HepG2 (cell line): Measurements from ENCODE around the gene PRR14. TPM values are rescaled to one million over a fixed set of nuclear protein-coding genes. Genes with fewer than 3 reads are reported as not detected.
A peak's percentile ranks its signal among the peaks of the same experiment; 100 is the strongest.

Source experiments
- AKAP8 ChIP-seq: sonication (generic); formaldehyde crosslinking; IDR thresholded peaks from 2 replicates; pipeline ENCODE4 v1.5.1; 2020; ENCODE audit warnings: mild to moderate bottlenecking, missing genetic modification reagents
- ARHGAP35 ChIP-seq: sonication (generic); formaldehyde crosslinking; IDR thresholded peaks from 2 replicates; pipeline ENCODE4 v1.9.0; 2022; ENCODE audit warnings: mild to moderate bottlenecking, inconsistent platforms, moderate library complexity, missing genetic modification reagents, borderline replicate concordance
- BHLHE40 ChIP-seq: IDR thresholded peaks from 2 replicates; pipeline ENCODE4 v1.6.1; 2011; ENCODE audit warnings: low read length, improper control_type of control experiment
- CBFB ChIP-seq: sonication (generic); formaldehyde crosslinking; IDR thresholded peaks from 2 replicates; pipeline ENCODE4 v1.4.0; 2020; ENCODE audit warnings: missing genetic modification reagents
- CENPT ChIP-seq: sonication (generic); formaldehyde crosslinking; IDR thresholded peaks from 2 replicates; pipeline ENCODE4 v1.8.0; 2022; ENCODE audit warnings: low read depth, mild to moderate bottlenecking, moderate library complexity, missing genetic modification reagents
- DR1 ChIP-seq: sonication (generic); formaldehyde crosslinking; IDR thresholded peaks from 2 replicates; pipeline ENCODE4 v1.8.0; 2021; ENCODE audit warnings: mild to moderate bottlenecking, missing genetic modification reagents, inconsistent platforms
- ETS1 ChIP-seq: sonication (generic); formaldehyde crosslinking; IDR thresholded peaks from 2 replicates; pipeline ENCODE4 v1.4.0; 2020; ENCODE audit warnings: missing genetic modification reagents
- HDAC1 ChIP-seq: sonication (generic); formaldehyde crosslinking; IDR thresholded peaks from 2 replicates; pipeline ENCODE4 v1.5.1; 2020; ENCODE audit warnings: mild to moderate bottlenecking, missing genetic modification reagents
- HNF4G ChIP-seq, 2 experiments: sonication (generic) in 1 of 2; formaldehyde crosslinking in 1 of 2; IDR thresholded peaks; 2 replicates each; pipeline versions ENCODE4 v1.4.0 to v1.6.1; 2011 to 2020; ENCODE audit warnings: borderline replicate concordance in 2 of 2, low read depth in 2 of 2, mild to moderate bottlenecking in 2 of 2, low read length in 1 of 2, missing genetic modification reagents in 1 of 2, moderate library complexity in 1 of 2
- IRF2 ChIP-seq: IDR thresholded peaks from 2 replicates; pipeline ENCODE4 v1.6.1; 2018; ENCODE audit warnings: missing genetic modification reagents, missing compliant biosample characterization
- JUN ChIP-seq: sonication (generic); formaldehyde crosslinking; IDR thresholded peaks from 2 replicates; pipeline ENCODE4 v1.4.0; 2020; ENCODE audit warnings: mild to moderate bottlenecking, missing genetic modification reagents
- KDM5B ChIP-seq: sonication (generic); formaldehyde crosslinking; IDR thresholded peaks from 2 replicates; pipeline ENCODE4 v1.4.0; 2020; ENCODE audit warnings: missing genetic modification reagents, mild to moderate bottlenecking, borderline replicate concordance
- NKX3-1 ChIP-seq: sonication (generic); formaldehyde crosslinking; IDR thresholded peaks from 2 replicates; pipeline ENCODE4 v1.5.0; 2020; ENCODE audit warnings: missing genetic modification reagents
- PAX8 ChIP-seq: sonication (generic); formaldehyde crosslinking; IDR thresholded peaks from 2 replicates; pipeline ENCODE4 v1.8.0; 2022; ENCODE audit warnings: mild to moderate bottlenecking, missing genetic modification reagents, borderline replicate concordance
- RARA ChIP-seq: IDR thresholded peaks from 2 replicates; pipeline ENCODE4 v1.6.1; 2016; ENCODE audit warnings: missing genetic modification reagents, missing compliant biosample characterization
- RARG ChIP-seq: sonication (generic); formaldehyde crosslinking; IDR thresholded peaks from 2 replicates; pipeline ENCODE4 v1.4.0; 2020; ENCODE audit warnings: low read depth, mild to moderate bottlenecking, missing genetic modification reagents
- SP2 ChIP-seq: sonication (generic); formaldehyde crosslinking; IDR thresholded peaks from 2 replicates; pipeline ENCODE4 v1.5.1; 2020; ENCODE audit warnings: mild to moderate bottlenecking, missing genetic modification reagents
- TSC22D2 ChIP-seq: sonication (generic); formaldehyde crosslinking; IDR thresholded peaks from 2 replicates; pipeline ENCODE4 v1.5.1; 2020; ENCODE audit warnings: missing genetic modification reagents, mild to moderate bottlenecking, borderline replicate concordance
- ZFP91 ChIP-seq: sonication (generic); formaldehyde crosslinking; IDR thresholded peaks from 2 replicates; pipeline ENCODE4 v1.9.0; 2022; ENCODE audit warnings: missing genetic modification reagents, mild to moderate bottlenecking, borderline replicate concordance
- ZNF256 ChIP-seq: sonication (generic); formaldehyde crosslinking; conservative IDR thresholded peaks from 2 replicates; pipeline ENCODE4 v1.4.0; 2020; ENCODE audit warnings: missing genetic modification reagents
- ZNF382 ChIP-seq: sonication (generic); formaldehyde crosslinking; IDR thresholded peaks from 2 replicates; pipeline ENCODE4 v1.5.0; 2020; ENCODE audit warnings: missing genetic modification reagents, mild to moderate bottlenecking, borderline replicate concordance
- ZNF431 ChIP-seq: sonication (generic); formaldehyde crosslinking; IDR thresholded peaks from 2 replicates; pipeline ENCODE4 v1.9.0; 2022; ENCODE audit warnings: missing genetic modification reagents, low read depth, mild to moderate bottlenecking, borderline replicate concordance
- ZNF775 ChIP-seq: sonication (generic); formaldehyde crosslinking; IDR thresholded peaks from 2 replicates; pipeline ENCODE4 v1.4.0; 2020; ENCODE audit warnings: missing genetic modification reagents, mild to moderate bottlenecking, moderate library complexity, borderline replicate concordance
- polyA plus RNA-seq, 8 experiments: library from polyadenylated mRNA; depleted of rRNA in 3 of 8; stranded (reverse) in 7 of 8; unstranded in 1 of 8; fragments of >200 nt; fragmentation: Illumina TruSeq in 4 of 8; extraction: Trizol in 4 of 8; gene quantifications; 2 replicates each; pipeline versions ENCODE4 v1.2.1 to v1.2.3, GENCODE V29; 2011 to 2016; ENCODE audit warnings: low read depth in 4 of 8, missing spikeins in 1 of 8, mixed read lengths in 1 of 8; ENCODE audit not compliant: insufficient read depth in 1 of 8
- total RNA-seq, 5 experiments: library from RNA; depleted of rRNA; stranded (reverse); fragments of >200 nt; fragmentation: Illumina TruSeq; extraction: Trizol; gene quantifications; 2 replicates each; pipeline ENCODE4 v1.2.3, GENCODE V29; 2016; ENCODE audit warnings: low read depth in 1 of 5
- TF ChIP-seq, protein P1 (sequence below): sonication (generic); formaldehyde crosslinking; IDR thresholded peaks from 2 replicates; pipeline ENCODE4 v1.4.0; 2020; ENCODE audit warnings: mild to moderate bottlenecking, missing genetic modification reagents
- TF ChIP-seq, protein P2 (sequence below): sonication (generic); formaldehyde crosslinking; IDR thresholded peaks from 2 replicates; pipeline ENCODE4 v1.8.0; 2022; ENCODE audit warnings: mild to moderate bottlenecking, missing genetic modification reagents, moderate library complexity

Gene PRR14
- total and polyA plus RNA-seq, 2 of the 13 experiments (the other 11 are each of a cell fraction or from before 2014, with no cell fraction given), result 8.4 to 11.0 TPM

GRCh38 chr16:30657866-30658730 is 7.3 kb downstream of the PRR14 start, which contains the start of gene FBRS (continued):
- peak; percentile 95 for TF ChIP-seq HDAC1 (CRISPR knock-in tag)
- no peak for TF ChIP-seq ETS1
- TF ChIP-seq NKX3-1 (CRISPR knock-in tag), result peak; percentile 79
- TF ChIP-seq, protein P1, sequence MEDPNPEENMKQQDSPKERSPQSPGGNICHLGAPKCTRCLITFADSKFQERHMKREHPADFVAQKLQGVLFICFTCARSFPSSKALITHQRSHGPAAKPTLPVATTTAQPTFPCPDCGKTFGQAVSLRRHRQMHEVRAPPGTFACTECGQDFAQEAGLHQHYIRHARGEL (CRISPR knock-in tag), result no peak
- TF ChIP-seq ZFP91 (CRISPR knock-in tag), result no peak; the same call in 1 of the 2 replicates
- TF ChIP-seq ARHGAP35 (CRISPR knock-in tag), result no peak; the same call in 1 of the 2 replicates
- peak; percentile 85; the same call in 1 of the 2 replicates for TF ChIP-seq CENPT
- 0 out of 2 replicates have a peak, but pooled peaks have one; percentile 24 for TF ChIP-seq TSC22D2
- TF ChIP-seq IRF2 (CRISPR knock-in tag), result peak; percentile 60
- no peak; the same call in 1 of the 2 replicates for TF ChIP-seq JUN (CRISPR knock-in tag)
- TF ChIP-seq CBFB (CRISPR knock-in tag), result peak; percentile 75
- TF ChIP-seq DR1 (CRISPR knock-in tag), result peak; percentile 70
- TF ChIP-seq AKAP8, result peak; percentile 91
- TF ChIP-seq BHLHE40, result peak; percentile 48
- TF ChIP-seq PAX8 (CRISPR knock-in tag), result no peak
- no peak; the same call in 1 of the 2 replicates for TF ChIP-seq HNF4G (IDR thresholded peaks at IDR 0.05; ENCODE audit: borderline replicate concordance, low read depth, low read length)
- TF ChIP-seq HNF4G (CRISPR knock-in tag; IDR thresholded peaks at IDR 0.05; ENCODE audit: borderline replicate concordance, low read depth), result no peak
- no peak for TF ChIP-seq ZNF256 (CRISPR knock-in tag)
- TF ChIP-seq, protein P2, sequence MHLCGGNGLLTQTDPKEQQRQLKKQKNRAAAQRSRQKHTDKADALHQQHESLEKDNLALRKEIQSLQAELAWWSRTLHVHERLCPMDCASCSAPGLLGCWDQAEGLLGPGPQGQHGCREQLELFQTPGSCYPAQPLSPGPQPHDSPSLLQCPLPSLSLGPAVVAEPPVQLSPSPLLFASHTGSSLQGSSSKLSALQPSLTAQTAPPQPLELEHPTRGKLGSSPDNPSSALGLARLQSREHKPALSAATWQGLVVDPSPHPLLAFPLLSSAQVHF (CRISPR knock-in tag), result no peak
- peak; percentile 92 for TF ChIP-seq SP2 (CRISPR knock-in tag)
- TF ChIP-seq KDM5B (CRISPR knock-in tag), result peak; percentile 60; the same call in 1 of the 2 replicates
- no peak for TF ChIP-seq ZNF382 (CRISPR knock-in tag)
- TF ChIP-seq ZNF431 (CRISPR knock-in tag), result peak; percentile 88
- TF ChIP-seq RARA (CRISPR knock-in tag), result peak; percentile 63; the same call in 1 of the 2 replicates
- peak; percentile 43; the same call in 1 of the 2 replicates for TF ChIP-seq ZNF775 (CRISPR knock-in tag)
- TF ChIP-seq RARG (CRISPR knock-in tag), result no peak
